Left cardiac atrium (tissue), 4 donors: ENCODE data around the gene LAPTM4A. TPM values are rescaled to one million over a fixed set of nuclear protein-coding genes. Genes with fewer than 3 reads are reported as not detected.
"Not testable (repeated sequence)": the region's sequence is repeated elsewhere in the genome, so short reads cannot be mapped to it uniquely, and the experiment has no call there.

Experiments used
- ATAC-seq, 2 donors: fragments of 200-7000 bp; cut with Tn5 transposase; one replicate each; pipeline ENCODE4 v1.9.1; 2020; ENCODE audit warnings: mild to moderate bottlenecking in 2 of 2, moderate library complexity in 2 of 2
- DNase-seq: peaks from one replicate; pipeline ENCODE4 v3.0.0-alpha.2; 2020
- intact Hi-C, 2 donors: fragments of 100-400 bp; cut with DNase I; formaldehyde crosslinking; loops; one replicate each; pipeline versions ENCODE4 v1.14.1 to v1.15.1; 2022 to 2023
- long read RNA-seq: library from polyadenylated mRNA; unstranded; transcript quantifications from one replicate; pipeline ENCODE4 v2.0.0, GENCODE V29; 2021
- total RNA-seq, 2 donors: library from RNA; stranded (reverse); fragmentation: NEBNext Ultra II Directional; extraction: Animal tissue kit (Norgen Biotek cat#: 25700); gene quantifications; one replicate each; pipeline ENCODE4 v1.2.1, GENCODE V29; 2021
- donor health status: DM: no; HTN: yes; CAD: no.
- donor health status: DM: no; HTN: yes; CAD: no; lungs with severe emphysema.
- donor health status: DM: yes; HTN: yes; CAD: no.
- donor health status: Dilated cardiomyopathy.

LAPTM4A gene
- 100 to 1,000 TPM; 185 to 202 TPM for total RNA-seq
- long read RNA-seq, transcript LAPTM4A-201 (7 exons, 1,765 nt), result major isoform, 262 of 272 reads
- long read RNA-seq, partial matches to known transcripts, result 1 of 272 reads
- long read RNA-seq, other reads (novel, unspliced or antisense), result 8 of 272 reads

DNA sequence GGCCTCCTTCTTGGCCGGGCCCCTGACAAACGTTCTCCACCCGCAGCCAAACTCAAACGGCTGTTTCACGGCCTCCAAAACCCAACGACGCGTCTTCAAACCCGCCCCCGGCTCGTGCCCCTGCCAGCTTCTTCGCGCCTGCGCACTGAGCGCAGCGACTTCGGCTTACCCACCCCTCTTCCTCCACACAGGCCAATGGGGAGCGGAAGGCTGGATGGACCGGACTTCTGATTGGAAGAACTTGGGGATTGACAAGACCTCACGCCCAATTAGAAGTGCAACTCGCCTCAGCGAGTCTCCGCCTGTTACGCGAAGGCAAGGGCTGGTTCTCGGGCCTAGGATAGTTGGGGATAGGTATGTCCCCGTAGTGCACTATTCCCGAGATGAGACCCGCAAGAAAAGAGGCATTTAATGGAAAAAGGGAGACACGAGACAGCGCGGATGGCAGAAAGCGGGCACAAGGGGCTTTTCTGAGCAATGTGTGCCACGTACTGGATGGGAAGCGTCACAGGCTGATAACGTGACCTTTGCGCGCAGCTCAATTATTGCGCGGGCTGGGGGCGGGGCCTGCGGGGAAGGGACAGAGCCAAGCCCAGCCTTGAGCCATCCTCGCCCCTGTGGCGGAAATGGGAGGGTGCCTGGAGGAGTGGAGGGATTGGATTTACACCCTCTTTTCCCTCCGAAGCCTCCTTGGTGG, at the start of gene LAPTM4A:
Gene LAPTM4A, minus strand, starts transcription at position 97 of the 697 bp plus-strand sequence. CDS start 108 bp downstream, outside the sequence.
- ATAC-seq (peak; percentile 97), DNase-seq (peak; percentile 99)
- intact Hi-C loops, result no loop called here

DNA sequence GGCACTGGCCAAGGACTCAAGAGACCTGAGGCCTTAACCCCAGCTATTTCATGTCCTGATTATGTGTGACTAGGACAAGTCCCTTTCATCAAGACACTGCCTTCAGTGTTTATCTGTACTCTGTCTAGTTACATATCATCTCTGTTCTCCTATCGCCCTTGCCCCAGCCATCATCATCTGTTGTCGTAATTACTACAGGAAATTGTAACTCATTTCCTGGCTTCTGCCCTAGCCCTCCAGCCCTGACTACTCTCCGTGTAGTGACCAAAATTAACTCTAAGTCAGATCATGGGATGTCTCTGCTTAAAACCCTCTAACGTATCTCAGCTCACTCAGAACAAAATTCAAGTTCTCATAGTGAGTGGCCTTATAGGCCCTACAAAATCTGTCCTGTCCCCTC, 49.3 kb upstream of the LAPTM4A start:
- intact Hi-C loops, result no loop called here
- DNase-seq, result no peak
- ATAC-seq, result no peak

DNA sequence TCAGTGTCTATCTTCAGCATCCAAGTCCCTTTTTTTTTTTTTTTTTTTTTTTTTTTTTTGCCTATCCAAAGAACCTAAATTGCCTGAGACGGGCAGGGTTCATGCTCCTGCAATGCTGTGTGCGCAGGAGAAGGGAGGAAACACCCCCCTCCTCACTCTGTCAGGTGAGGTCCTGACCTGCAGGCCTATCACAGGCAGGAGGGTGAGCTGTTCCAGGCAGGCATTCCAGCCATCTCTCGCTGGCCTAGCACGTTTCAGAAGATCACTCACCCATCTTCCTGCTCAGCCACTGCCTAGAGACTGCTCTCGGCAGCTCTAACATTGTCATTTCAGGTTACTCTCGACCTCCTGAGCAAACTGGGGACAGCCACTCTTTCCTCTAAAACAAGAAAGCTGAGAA, 48.4 kb upstream of the LAPTM4A start:
- DNase-seq (no peak), ATAC-seq (no peak)
- intact Hi-C loops, result loop anchor here in 1 of 2 donors (5.0 kb wide), 1 partner anchor 142 kb away; no protein-coding TSS in a partner anchor

DNA sequence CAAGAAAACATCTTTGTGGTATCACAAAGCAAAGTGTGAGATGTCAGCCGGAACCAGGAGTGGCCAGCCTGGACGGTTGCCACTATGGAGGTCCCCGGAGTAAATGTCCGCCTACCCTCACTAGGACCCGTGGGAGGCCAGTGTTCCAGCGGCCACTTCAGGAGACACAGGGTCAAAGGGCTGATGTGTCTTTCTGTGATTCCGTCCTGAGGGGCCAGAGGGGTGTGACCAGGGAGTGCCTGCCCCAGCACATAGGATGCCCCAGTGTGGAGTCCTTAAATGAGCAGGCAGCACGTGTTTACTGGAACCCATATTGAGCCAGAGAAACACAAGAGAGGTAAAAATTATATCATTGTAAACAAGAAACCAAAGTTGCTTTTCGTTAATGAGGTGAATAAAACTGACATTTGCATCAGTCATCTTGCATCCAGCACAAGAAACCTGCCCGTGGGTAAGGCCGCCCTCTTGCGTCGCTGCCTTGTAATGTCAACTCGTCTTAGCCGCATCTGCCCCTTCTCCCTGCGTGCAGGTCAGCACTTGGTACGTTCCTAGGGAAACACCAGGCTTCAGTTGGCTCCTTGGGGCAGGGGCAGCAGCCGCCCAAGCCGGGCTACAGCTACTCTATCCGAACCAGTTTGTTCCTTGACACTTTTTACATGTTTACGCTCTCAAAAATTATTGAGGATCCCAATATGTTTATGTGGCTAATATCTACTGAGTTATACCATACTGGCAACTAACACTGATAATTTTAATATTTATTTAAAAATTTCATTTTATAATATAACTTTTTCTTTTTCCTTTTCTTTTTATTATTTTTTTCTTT, 46.7 kb upstream of the LAPTM4A start:
- intact Hi-C loops, result loop anchor here in 1 of 2 donors (1.0 to 5.0 kb wide), 2 partner anchors 83 to 141 kb away; no protein-coding TSS in a partner anchor
- peak; percentile 82 to 88 for ATAC-seq
- peak; percentile 84 for DNase-seq

DNA sequence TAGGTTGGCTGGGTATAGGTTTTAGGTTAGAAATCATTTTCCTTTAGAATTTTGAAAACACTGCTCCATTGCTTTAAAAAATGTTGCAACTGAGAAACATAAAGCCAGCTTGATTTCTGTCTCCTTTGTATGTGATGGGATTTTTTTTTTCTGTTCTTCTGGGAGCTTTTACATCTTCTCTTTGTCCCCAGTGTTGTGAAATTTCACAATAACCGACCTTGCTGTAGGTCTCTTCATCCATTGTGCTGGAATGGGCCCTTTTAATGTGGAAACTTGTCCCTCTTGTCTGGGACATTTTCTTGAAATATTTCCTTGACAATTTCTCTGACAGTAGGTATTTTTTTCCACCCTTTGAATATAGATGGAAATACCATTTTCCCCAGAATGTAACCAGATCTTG, 44.0 kb upstream of the LAPTM4A start:
- DNase-seq, result no peak
- ATAC-seq, result no peak
- intact Hi-C loops, result loop anchor here in 1 of 2 donors (5.0 kb wide), 1 partner anchor 138 kb away; no protein-coding TSS in a partner anchor

DNA sequence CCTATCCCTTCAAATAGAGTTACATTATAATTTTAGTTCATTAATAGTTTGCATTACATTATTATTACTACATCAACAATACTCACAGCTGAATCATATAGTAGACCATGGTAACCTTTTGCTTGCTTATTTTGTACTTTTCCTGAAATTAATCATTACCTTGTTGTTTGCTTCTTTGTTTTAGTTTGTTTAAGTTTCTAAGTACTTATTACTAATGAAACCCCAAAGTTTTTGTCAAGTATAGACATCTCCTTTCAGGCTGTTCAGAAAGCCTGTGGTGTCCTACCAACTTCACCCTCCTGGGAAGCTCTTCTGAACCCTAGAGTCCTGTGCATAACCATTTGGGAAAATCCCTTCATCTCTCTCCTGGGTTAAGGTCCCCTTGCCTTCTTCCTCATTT, 43.5 kb upstream of the LAPTM4A start:
- intact Hi-C loops, result loop anchor here (5.0 kb wide), 2 partner anchors 83 to 138 kb away; partner anchors contain the start of gene MATN3 (in 1 of the 2)
- ATAC-seq, result no peak
- no peak for DNase-seq

DNA sequence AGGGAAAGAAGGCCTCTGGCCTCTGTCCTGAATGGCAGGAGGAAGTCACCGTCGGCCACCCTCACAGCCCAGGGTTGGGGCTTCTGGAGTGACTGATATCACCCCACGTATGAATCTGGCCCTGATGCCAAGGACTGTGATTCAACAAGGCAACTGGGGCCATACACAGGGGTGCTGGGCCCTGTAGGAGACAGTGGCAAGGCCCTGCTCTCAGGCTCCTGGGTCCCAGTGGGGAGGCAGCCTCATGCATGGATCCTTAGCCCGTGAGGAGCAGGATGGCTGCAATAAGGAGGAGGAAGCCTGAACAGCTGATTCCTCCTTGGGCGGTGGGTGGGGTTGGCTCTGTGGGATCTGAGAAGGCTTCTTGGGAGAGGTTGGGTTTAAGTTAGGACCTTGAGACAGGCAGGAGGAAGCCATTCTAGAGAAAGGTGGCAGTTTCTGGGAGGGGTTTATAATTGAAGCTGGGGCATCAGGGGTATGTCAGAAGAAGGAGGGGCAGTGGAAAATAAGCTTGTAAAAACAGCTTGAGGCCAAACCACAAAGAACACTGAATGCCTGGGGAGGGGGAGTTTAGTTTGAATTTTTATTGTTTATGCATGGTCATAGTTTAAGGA, 42.8 kb upstream of the LAPTM4A start:
- no peak for DNase-seq

DNA sequence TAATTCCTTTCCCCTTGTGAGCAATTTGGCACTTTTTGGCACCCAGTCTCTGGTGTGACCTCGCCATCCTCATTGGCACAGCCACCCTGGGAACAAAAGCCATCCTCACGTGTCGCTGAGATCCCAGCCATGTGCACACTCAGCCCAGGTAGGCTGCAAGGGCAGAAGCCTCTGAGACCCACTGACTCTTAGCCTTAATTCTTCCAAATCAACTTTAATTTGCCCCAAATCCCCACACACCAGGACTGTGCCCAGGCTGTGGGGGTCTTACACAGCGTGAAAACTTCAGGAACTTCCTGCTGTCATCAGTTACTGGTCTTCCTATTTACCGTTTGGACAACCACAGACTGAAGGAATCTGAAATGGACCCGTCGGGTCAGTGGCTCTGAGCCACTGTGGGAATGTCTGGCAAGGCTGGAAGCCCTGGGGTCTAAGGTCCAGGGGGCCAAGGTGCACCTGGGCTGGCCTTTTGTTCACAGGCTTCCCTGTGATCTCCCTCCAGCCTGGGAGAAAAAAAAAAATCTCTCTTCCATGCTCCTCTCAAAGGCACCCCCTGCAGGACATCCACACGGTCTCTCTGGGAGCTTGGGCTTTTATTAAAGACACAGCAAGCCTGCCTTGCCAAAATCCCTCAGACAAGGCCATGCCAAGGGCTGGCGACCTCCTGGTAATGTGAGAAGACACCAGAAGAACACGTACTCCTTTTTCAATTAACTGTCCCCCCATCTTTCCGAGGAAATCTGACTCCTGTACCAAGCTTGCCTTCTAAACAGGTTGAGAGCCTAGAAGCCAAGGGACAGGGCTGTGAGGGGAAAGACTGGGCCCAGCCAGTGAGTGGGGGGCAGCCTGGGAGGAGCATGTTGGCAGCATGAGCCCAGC, 42.1 kb upstream of the LAPTM4A start:
- intact Hi-C loops, result loop anchor here in 1 of 2 donors (5.0 kb wide), 1 partner anchor 81 kb away; the partner anchor contains the start of gene MATN3
- peak; percentile 64 for DNase-seq

More for the DNA sequence above, 42.8 kb upstream of the LAPTM4A start:
- intact Hi-C loops, result loop anchor here in 1 of 2 donors (5.0 kb wide), 1 partner anchor 82 kb away; the partner anchor contains the start of gene MATN3
- ATAC-seq, result no peak

DNA sequence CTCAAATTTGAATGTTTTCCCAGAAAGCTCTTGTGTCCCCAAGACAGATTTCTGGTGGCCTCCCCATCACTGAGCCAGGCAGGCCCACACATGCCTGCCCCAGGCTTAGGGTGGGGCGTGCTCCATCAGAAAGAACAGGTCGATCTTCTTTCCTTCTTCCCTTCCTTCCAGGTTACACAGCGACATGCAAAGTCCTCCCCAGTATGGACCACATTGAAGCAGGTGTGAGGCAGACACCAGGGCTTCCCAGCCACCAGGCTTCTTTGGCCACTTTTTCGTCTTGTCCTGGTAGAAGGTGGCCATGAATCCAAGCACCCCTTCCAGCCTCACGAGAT, 41.4 kb upstream of the LAPTM4A start:
- intact Hi-C loops, result loop anchor here in 1 of 2 donors (5.0 kb wide), 1 partner anchor 81 kb away; the partner anchor contains the start of gene MATN3
- ATAC-seq, result no peak
- no peak for DNase-seq

More for the DNA sequence above, 42.1 kb upstream of the LAPTM4A start:
- ATAC-seq, result peak; percentile 63 to 66

DNA sequence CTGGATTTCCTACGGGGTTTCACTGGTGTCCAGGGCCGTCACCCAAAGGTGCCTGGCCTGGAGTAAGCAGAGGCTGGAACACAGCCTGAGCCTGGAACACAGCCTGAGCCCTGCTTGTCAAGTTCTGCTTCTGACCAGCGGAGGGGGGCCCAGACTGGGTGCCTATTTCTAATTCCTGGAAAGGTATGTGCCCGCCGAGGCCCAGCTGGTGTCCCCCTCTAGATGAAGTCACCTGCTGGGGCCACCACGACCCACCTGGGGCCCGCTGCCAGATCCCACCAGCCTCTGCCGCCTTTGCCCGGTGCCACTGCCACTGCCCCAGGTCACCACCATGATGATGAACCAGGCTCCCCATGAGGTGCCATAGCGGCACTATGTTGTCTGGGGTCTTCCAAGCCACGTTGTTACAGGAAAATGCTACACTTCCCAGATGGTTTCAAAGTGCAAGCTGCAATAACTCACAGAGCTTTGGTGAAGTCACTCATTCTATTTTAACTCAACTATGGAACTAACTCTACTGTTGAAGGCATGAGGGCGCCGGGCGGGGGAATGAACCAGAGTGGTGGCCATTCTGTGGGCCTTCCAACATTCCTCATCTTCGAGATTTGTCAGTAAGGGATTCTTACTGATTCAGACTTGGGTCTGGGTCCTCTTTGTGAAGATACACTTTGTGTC, 40.9 kb upstream of the LAPTM4A start:
- ATAC-seq (no peak), DNase-seq (no peak)
- intact Hi-C loops, result loop anchor here in 1 of 2 donors (5.0 kb wide), 1 partner anchor 80 kb away; the partner anchor contains the start of gene MATN3

DNA sequence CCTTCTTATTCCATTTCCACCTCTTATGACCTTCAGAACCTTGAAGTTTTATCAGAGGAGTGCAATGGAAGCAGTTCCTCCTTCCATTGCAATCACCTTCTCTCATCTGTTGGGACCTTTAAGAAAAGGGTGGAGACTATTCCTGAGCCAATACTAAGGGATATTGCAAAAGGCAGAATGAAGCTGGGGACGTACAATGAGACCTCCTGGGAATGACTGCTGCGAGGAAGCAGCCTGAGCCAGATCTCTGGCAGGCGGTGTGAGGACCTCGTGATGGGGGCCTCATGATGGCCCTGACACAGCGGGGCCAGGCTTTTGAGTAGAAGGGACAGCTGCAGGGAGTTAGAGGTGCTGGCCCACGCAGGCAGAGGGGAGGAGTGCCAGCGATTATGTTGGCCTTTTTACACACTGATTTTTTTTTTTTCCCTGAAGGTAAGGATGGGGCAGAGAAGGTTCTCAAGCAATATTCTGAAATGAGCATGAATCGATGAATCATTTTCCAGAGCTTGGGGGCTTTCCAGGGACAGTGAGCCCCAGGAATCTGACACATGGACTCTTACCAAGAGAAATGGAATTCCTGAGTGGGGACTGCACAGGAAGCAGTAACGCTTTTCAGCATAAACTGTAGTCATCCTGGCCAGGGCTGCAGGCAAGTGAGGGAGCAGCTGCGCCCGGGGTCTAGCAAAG, 40.0 kb upstream of the LAPTM4A start:
- ATAC-seq (peak; percentile 70 to 85), DNase-seq (peak; percentile 65)
- intact Hi-C loops, result loop anchor here in 1 of 2 donors (5.0 kb wide), 1 partner anchor 79 kb away; the partner anchor contains the start of gene MATN3

DNA sequence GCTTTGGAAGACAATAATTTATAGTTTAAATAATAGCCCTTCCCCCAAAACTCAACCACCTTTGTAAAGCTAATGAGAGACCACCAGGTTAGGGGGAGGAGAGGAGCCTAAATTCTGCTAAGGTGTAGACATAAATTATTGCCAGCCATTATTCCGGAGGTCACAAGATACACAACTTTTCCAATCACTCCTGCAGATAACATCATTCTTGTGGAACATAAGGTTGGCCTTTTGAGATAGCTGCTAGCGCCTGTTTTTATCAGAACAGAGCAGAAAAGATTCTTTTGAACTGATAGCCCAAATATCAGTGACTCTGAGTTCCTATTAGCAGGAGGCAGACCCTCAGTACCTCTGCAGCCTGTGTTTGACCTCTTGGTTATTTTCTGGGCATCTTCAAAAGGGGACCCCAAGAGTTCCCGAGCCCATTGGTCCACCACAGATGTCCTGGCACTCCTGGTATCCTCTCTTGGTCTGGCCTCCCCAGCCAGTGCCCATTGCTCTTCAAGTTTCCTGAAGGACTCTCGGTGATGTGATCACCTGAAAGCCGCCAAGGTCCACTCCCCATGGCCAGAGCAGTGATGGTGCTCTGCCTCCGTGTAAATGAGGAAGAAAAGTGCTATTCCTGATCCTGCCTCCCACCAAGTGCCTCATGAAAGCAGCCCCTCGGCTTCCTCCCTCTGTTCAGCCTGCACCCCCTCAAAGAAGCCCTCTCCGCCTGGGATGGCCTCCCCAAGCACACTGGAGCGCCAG, 38.5 kb upstream of the LAPTM4A start:
- intact Hi-C loops, result loop anchor here in 1 of 2 donors (5.0 kb wide), 1 partner anchor 78 kb away; the partner anchor contains the start of gene MATN3
- DNase-seq (no peak), ATAC-seq (no peak)

DNA sequence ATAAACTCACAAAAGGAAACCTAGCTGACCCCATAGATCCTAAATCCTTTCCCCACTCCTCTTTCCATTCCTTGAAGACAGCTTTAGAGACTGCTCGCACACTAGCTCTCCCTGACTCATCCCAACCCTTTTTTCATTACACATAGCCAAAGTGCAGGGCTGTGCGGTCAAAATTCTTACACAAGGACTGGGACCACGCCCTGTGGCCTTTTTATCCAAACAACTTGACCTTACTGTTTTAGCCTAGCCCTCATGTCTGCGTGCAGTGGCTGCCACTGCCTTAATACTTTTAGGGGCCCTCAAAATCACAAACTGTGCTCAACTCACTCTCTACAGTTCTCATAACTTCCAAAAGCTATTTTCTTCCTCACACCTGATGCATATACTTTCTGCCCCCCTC, 34.5 kb upstream of the LAPTM4A start:
- ATAC-seq, DNase-seq, intact Hi-C loops: not testable (repeated sequence)

DNA sequence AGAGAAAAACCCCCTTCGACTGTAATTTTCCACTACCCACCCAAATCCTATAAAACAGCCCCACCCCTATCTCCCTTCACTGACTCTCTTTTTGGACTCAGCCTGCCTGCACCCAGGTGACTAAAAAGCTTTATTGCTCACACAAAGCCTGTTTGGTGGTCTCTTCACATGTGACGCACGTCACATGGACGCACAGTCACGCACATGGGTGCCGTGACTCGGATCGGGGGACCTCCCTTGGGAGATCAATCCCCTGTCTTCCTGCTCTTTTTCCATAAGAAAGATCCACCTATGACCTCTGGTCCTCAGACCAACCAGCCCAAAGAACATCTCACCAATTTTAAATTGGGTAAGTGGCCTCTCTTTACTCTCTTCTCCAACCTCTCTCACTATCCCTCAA, 31.4 kb upstream of the LAPTM4A start:
- ATAC-seq, DNase-seq, intact Hi-C loops: not testable (repeated sequence)

DNA sequence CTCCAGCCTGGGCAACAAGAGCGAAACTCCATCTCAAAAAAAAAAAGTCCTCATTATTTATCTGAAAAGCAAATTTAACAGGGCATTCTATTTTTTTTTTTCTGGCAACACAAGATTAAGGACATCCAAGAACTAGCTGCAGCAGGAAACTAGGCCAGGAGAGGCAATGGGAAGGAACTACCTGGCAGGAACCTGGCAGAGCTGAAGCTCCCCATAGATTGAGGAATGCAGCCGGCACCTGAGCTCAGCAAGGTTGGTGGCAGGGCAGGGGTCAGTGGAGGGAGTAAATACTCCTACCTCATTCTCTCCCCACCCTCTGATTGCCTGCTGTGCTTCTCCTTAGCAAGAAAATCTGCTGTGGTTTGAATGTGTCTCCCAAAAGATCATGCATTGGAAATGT, 30.4 kb upstream of the LAPTM4A start:
- ATAC-seq (no peak), DNase-seq (no peak)
- intact Hi-C loops, result no loop called here

DNA sequence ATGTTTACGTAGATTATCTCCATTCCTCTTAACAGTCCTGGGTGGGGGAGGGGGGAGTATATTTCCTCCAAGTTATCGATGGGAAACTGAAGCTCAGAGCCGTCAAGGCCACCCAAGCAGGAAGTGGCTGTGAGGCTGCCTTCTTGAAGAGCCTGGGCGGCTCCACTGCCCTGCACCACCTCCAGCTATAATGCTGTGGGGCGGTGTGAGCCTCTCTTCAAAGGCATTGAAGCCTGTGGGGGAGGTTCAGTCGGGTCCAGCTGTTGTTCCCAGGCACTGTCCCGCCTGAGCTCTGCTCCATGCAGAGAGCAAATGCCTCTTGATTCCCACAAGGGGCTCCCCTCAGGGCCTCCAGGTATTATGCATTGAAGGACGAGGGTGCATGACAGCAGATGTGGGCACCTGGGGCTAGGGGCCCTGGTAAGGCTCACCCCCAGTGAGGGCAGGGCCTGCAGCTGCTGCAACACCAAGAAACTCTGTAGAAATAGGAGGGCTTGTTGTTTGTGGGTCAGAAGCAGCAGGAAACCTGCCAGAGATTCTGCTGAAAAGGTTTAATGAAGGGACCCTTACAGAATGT, 29.5 kb upstream of the LAPTM4A start:
- intact Hi-C loops, result no loop called here
- DNase-seq (no peak), ATAC-seq (no peak)
